GM12892 (cell line): ENCODE measurements around the gene PDE3A.

Source experiments
- DNase-seq: peaks from one replicate; pipeline ENCODE4 v3.0.0; 2011; ENCODE audit not compliant: insufficient read length
- FAIRE-seq: peaks from 2 replicates; lab custom pipeline; 2011; peaks lifted over from hg19 to GRCh38; lab: Jason Lieb, UNC
- POLR2A ChIP-seq: IDR thresholded peaks from 2 replicates; pipeline ENCODE4 v1.6.1; 2011; ENCODE audit warnings: low read depth, low read length, control low read depth
- POLR2AphosphoS5 ChIP-seq: IDR thresholded peaks from 2 replicates; pipeline ENCODE4 v1.6.1; 2011; ENCODE audit warnings: low read depth, low read length, control low read depth
- TAF1 ChIP-seq: IDR thresholded peaks from 2 replicates; pipeline ENCODE4 v1.6.1; 2011; ENCODE audit warnings: low read depth, mild to moderate bottlenecking, control low read depth, low read length, borderline replicate concordance

Gene PDE3A

GRCh38 chr12:20656600-20656999 is 288.3 kb downstream of the PDE3A start:
- DNase-seq (no peak), FAIRE-seq (no peak)
- no peak for TF ChIP-seq POLR2A
- no peak for TF ChIP-seq POLR2AphosphoS5
- no peak for TF ChIP-seq TAF1

- no peak for TF ChIP-seq TAF1
- no peak for TF ChIP-seq POLR2A
- TF ChIP-seq POLR2AphosphoS5: no peak
- FAIRE-seq (no peak), DNase-seq (no peak)
Measured at GRCh38 chr12:20657496-20657895, 289.2 kb downstream of the PDE3A start.

GRCh38 chr12:20681334-20681733 is 313.0 kb downstream of the PDE3A start:
- TF ChIP-seq TAF1 (no peak), POLR2AphosphoS5 (no peak), POLR2A (no peak)
- DNase-seq: no peak
- no peak for FAIRE-seq

- DNase-seq (no peak), FAIRE-seq (no peak)
- TF ChIP-seq POLR2A (no peak), POLR2AphosphoS5 (no peak), TAF1 (no peak)
Measured at GRCh38 chr12:20695232-20695631, 326.9 kb downstream of the PDE3A start, which contains the start of gene SLCO1C1. TSS of gene SLCO1C1 (plus strand) at chr12:20695332. CDS start at chr12:20699577, 4,245 bp downstream.

DNA sequence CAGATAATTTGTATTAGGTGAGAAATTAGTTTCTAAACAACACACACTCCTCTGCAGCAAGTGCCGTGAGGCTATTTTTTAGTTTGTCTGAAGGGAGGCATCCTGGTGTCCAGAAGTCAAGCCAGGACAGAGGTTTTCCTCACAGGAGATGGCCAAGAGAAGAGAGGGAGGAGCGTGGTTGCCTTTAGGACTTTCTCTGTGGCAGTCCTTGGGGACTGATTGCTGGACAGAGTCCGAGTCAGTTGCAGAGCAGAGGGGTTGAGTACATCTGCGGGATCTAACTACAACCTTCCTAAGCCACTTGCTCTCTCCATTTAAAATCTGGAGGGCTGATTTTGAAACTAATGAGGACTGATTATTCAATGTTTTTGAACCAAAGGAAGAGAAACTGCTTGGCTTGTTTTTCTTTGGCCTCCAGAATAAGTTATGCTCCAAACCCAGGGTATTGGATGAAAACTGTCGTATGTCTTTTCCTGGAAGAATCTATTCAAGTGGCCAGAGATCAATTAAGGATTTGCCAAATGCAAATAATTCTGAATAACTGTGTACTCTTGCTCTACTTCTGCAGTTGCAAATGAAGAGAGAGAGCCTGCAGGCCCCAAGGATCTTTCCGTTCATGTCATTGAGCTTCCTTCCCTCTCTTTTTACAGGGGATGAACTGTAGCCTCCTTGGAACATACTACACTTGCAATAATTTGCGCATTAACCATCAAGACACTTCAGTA is 328.0 kb downstream of the PDE3A start:
- no peak for DNase-seq
- TF ChIP-seq POLR2AphosphoS5 (no peak), TAF1 (no peak), POLR2A (no peak)
- no peak for FAIRE-seq

DNA sequence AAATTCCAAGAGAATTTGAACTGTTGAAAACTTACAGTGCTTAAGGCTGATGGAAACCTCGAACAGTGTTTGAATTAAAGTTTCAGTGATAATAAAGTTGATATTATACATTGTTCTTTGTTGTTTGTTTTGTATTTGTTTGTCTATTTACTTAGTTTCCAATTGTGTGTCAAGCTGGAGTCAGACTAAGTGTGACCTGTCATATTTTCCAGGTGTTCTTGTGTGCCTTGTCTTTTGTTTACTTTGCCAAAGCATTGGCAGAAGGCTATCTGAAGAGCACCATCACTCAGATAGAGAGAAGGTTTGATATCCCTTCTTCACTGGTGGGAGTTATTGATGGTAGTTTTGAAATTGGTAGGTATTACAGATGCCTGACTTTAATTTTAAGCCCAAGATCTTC is 332.8 kb downstream of the PDE3A start:
- TF ChIP-seq POLR2AphosphoS5 (no peak), POLR2A (no peak)
- FAIRE-seq (no peak), DNase-seq (no peak)

DNA sequence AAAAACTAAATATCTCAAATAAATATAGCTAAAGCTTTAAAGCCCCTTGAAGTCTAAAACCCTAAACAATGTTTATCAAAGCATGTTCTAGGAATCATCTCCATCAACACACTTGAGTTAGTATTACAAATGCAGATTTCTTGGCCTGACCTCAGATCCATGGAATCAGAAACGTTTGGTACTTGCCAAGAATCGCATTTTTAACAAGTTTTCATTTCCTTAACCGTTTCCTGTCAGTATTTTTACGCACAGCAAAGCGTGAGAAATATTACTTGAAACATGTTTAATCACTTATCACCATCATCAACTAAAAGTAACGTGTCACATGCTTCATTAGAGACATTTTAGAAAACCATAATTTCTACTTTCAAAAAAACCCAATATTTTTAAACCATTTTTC is 336.5 kb downstream of the PDE3A start:
- FAIRE-seq: no peak
- TF ChIP-seq TAF1: no peak
- TF ChIP-seq POLR2A: no peak
- TF ChIP-seq POLR2AphosphoS5: no peak
- DNase-seq: no peak

DNA sequence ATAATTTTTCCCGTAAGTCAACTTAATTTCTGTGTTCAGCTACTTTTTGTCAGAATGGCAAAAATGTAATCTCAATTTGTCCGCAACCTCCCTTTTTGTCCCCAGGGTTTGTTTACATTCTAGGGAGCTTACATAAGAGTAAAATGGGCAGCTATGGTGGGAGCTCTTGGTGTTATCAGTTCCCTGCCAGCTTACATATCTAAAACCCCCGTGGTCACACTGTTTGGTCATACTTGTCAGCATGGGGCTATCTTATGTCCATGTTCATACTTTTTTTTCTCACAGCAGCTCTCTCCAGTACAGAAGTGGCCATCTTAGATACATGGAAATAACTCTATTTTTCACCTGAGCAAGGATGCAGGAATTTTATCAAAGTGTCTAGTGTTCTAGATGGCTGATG is 343.5 kb downstream of the PDE3A start:
- FAIRE-seq: no peak
- TF ChIP-seq TAF1 (no peak), POLR2AphosphoS5 (no peak), POLR2A (no peak)
- no peak for DNase-seq

- no peak for FAIRE-seq
- TF ChIP-seq TAF1: no peak
- TF ChIP-seq POLR2AphosphoS5: no peak
- TF ChIP-seq POLR2A: no peak
- no peak for DNase-seq
Measured at GRCh38 chr12:20716037-20716436, 347.7 kb downstream of the PDE3A start.

GRCh38 chr12:20716985-20717384 is 348.6 kb downstream of the PDE3A start:
- FAIRE-seq (no peak), DNase-seq (no peak)
- TF ChIP-seq POLR2A: no peak
- no peak for TF ChIP-seq TAF1
- no peak for TF ChIP-seq POLR2AphosphoS5

DNA sequence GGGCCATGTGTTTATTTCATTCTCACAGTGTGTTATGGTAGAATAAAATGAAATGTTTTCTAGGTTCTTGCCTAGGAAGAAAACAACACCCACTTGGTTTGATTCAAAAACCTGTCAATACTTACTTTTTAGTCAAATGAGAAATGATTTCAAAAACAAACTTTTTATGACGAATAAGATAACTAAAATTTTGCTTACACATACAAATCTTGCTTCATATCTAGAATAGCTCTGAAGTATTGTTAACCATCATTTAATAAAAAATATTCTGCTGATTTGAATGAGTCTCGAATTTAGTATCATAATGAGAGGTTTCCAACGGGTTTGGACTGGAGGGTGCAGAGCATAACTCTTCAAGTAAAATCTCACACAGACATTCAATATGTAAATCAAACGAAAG is 350.0 kb downstream of the PDE3A start:
- DNase-seq (no peak), FAIRE-seq (no peak)
- TF ChIP-seq TAF1 (no peak), POLR2AphosphoS5 (no peak), POLR2A (no peak)

DNA sequence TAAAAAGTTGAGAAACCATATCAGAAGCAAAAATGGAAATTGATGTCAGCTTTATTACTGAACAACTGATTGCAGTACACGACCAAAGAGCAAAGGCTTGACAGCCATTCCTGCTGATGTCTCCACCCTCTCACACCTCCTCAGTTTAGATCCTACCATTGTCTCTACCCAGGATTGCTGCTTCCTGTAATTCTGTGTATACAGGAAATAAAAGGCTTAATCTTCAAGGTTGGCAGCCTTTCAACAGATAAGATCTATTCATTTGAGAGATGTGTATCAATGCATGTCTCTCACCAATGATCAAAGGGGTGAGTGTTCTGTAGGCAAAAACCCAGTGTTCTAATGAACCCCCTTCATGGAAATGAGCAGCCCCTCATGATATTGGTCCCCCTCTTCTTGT is 353.8 kb downstream of the PDE3A start:
- no peak for DNase-seq
- no peak for FAIRE-seq
- TF ChIP-seq POLR2A (no peak), POLR2AphosphoS5 (no peak), TAF1 (no peak)
